ENCODE measurements around the gene DNER.

DNA sequence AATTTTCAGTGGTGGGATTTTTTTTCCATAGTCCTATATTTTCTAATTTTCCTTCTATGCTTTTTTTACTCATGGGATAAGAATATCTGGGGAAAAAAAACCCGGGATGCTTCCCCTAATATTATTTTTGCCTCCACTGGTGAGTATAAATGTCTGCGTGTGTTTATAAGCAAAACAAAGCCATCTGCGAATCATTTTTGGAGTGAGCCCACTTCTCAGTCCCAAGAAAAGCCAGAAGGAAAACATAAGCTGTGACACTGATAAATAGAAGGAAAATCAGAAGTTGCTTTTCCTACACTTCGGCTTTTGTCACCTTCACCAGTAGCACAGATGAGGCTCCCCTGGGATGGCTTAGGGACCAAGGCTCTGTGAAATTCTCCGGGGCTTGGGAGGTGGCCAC lies 308.6 kb downstream of the DNER start:
- TF ChIP-seq FOSL2 (IDR thresholded peaks at IDR 0.05; ENCODE audit: borderline replicate concordance, low read depth): no peak
- TF ChIP-seq RFX5 (IDR thresholded peaks at IDR 0.05; ENCODE audit: low read length): no peak
- no peak for TF ChIP-seq SIN3A (IDR thresholded peaks at IDR 0.05; ENCODE audit: borderline replicate concordance, low read depth, low read length)
- TF ChIP-seq, protein P1, sequence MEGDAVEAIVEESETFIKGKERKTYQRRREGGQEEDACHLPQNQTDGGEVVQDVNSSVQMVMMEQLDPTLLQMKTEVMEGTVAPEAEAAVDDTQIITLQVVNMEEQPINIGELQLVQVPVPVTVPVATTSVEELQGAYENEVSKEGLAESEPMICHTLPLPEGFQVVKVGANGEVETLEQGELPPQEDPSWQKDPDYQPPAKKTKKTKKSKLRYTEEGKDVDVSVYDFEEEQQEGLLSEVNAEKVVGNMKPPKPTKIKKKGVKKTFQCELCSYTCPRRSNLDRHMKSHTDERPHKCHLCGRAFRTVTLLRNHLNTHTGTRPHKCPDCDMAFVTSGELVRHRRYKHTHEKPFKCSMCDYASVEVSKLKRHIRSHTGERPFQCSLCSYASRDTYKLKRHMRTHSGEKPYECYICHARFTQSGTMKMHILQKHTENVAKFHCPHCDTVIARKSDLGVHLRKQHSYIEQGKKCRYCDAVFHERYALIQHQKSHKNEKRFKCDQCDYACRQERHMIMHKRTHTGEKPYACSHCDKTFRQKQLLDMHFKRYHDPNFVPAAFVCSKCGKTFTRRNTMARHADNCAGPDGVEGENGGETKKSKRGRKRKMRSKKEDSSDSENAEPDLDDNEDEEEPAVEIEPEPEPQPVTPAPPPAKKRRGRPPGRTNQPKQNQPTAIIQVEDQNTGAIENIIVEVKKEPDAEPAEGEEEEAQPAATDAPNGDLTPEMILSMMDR (IDR thresholded peaks at IDR 0.05): no peak
- no peak for TF ChIP-seq EP300 (IDR thresholded peaks at IDR 0.05; ENCODE audit: borderline replicate concordance in 1 of 2, low read depth in 1 of 2, low read length in 1 of 2)
- no peak for TF ChIP-seq TAF1 (IDR thresholded peaks at IDR 0.05; ENCODE audit: borderline replicate concordance, low read depth, low read length)
- TF ChIP-seq JUND (IDR thresholded peaks at IDR 0.05): no peak
- TF ChIP-seq, protein P2, sequence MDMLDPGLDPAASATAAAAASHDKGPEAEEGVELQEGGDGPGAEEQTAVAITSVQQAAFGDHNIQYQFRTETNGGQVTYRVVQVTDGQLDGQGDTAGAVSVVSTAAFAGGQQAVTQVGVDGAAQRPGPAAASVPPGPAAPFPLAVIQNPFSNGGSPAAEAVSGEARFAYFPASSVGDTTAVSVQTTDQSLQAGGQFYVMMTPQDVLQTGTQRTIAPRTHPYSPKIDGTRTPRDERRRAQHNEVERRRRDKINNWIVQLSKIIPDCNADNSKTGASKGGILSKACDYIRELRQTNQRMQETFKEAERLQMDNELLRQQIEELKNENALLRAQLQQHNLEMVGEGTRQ (IDR thresholded peaks at IDR 0.05; ENCODE audit: borderline replicate concordance, low read depth, low read length): no peak
- no peak for TF ChIP-seq RAD21 (IDR thresholded peaks at IDR 0.05; ENCODE audit: low read length)
